DMS114 treated with DMSO at 0.1 percent for 48 hours (cell line): ENCODE data around the gene CCNF.
"Not testable (repeated sequence)": the region's sequence is repeated elsewhere in the genome, so short reads cannot be mapped to it uniquely, and the experiment has no call there.

Source experiments
- DNase-seq: peaks from one replicate; lab custom pipeline; 2025; ENCODE audit not compliant: unreplicated experiment; lab: John Stamatoyannopoulos, UW

Gene CCNF

GRCh38 chr16:2427526-2427925 lies 1.7 kb upstream of the CCNF start:
- no peak for DNase-seq

DNA sequence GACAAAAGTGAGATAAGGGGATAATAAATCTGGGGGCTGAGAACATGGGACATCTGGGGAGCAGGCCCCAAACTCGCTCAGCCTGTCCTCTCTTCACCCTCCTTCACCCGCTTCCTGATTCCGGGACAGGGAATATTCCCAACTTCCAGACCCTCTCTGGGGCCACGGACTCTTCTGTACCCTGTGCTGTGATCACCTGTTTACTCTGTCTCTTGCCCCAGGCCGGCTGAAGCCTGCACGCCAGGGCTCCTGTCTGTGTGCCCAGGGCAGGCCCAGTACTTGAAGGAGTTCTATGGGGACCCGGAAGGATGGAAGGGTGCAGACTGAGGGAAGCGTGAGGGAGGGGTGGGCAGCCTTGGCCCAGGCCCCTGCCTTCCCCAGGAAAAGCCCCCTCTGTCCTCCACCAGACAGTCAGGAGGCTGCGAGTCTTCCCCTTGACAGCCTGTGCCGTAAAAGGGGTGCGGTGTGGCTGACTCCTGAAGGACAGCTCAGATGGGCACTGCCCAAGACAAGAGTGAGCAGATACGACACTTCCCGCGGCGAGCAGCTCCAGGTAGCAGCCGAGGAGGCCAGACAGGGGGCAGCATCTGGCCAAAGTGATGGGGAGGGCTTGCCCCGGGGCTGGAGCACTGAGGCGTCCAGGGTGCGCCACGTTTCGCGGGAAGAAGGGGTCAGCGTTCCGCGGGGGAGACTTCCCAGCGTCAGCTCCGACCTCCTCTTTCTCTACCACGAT lies 1.0 kb upstream of the CCNF start:
- no peak for DNase-seq

GRCh38 chr16:2428784-2429033 lies 538 bp upstream of the CCNF start:
- DNase-seq, result no peak

DNA sequence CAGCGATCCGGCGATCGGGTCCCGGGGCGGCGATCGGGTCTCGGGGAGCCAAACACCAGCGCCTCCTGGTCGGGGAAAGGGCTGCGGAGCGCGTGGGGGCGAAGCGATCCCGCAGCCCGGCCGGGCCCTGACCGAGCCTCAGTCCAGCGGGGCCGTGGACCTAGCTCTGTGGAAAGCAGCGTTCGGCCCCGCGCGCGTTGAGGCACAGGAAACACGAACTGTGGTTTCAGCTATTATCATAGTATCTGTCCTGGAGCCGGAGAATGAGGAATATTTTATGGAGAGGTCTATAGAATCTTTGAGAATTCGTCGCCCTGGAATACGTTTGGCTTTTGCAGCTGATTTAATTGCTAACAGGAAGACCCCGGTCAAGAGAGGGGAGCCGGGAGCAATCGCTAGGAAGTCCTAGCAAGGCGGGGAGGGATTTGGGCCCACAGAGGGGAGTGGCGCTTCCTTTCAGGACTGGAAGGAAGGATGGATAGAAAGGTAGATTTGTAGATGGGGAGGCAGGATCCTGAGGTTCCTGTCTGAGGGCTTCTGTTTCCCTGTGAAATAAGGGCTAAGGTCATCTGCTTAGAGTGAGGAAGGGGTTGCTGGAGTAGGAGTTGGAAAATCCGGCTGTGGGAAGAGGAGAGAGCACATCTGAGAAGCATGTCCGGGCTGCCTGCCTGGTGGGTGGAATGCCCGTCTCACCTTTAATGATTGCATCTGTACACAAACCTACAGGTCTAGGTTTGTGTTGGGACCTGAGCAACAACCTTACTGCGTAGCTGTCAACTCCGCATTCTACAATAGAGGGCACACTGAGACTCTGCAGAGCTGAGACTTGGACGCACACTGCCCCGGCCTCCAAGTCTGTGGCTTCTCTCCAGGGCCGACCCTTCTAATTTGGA lies 770 bp downstream of the CCNF start:
- DNase-seq, result no peak

DNA sequence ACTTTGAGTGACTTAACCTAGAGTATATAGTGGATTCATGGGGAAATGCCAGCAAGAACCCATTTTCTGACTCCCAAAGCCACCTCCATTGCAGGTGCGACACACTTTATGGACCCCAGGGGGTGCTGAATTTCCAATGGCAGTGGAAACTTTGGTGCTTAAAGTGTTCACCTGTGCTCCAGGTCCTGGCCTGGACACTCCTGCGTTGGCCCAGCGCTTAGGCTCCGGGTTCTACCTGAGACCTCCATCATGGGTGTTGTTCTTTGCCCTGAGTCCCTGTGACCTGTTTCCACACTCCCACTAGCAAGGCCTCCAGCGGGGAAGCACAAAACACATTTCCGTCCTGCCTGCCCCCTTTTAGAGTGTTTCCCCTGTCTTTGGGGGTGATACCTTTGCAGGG lies 3.0 kb downstream of the CCNF start:
- DNase-seq, result no peak

- DNase-seq, result no peak
Observed at GRCh38 chr16:2432801-2433505, 3.7 kb downstream of the CCNF start.

DNA sequence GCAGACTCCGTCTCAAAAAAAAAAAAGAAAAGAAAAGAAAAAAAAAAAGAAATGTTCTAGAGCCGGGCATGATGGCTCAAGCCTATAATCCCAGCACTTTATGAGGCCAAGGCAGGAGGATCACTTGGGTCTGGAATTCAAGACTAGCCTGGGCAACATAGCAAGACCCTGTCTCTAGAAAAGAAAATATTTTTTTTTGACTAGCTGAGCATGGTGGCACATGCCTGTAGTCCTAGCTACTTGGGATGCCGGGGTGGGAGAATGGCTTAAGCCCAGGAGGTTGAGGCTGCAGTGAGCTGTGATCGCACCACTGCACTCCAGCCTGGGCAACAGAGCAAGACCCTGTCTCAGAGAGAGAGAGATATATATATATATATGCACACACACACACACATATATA lies 6.0 kb downstream of the CCNF start:
- not testable (repeated sequence) for DNase-seq

GRCh38 chr16:2436110-2436509 lies 6.9 kb downstream of the CCNF start:
- no peak for DNase-seq

GRCh38 chr16:2437032-2437790 lies 8.0 kb downstream of the CCNF start:
- DNase-seq, result no peak

- no peak for DNase-seq
Observed at GRCh38 chr16:2438121-2438520, 8.9 kb downstream of the CCNF start.

DNA sequence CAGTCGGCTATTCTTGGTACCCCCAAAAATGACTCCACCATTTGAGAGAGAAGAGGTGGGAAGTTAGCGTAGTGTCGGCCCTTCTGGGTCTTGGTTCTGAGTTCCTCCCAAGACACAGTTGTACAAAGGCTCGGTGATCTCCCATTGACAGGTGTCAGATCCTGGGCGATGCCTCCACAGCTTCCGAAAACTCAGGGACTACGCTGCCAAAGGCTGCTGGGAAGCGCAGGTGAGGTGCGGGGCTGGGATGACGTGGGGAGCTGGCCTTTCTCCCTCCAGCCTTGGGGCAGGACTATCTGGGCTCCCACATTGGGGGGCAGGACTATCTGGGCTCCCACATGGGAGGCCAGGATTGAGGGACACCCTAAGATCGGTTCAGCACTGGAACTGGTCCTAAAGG lies 10.4 kb downstream of the CCNF start:
- DNase-seq, result no peak

GRCh38 chr16:2441143-2441804 lies 12.0 kb downstream of the CCNF start:
- DNase-seq, result not testable (repeated sequence)

GRCh38 chr16:2443555-2443954 lies 14.3 kb downstream of the CCNF start:
- no peak for DNase-seq

- no peak for DNase-seq
Observed at GRCh38 chr16:2447920-2448583, 18.8 kb downstream of the CCNF start.

GRCh38 chr16:2449118-2449517 lies 19.9 kb downstream of the CCNF start:
- DNase-seq, result no peak

- no peak for DNase-seq
Observed at GRCh38 chr16:2450535-2450934, 21.3 kb downstream of the CCNF start.

DNA sequence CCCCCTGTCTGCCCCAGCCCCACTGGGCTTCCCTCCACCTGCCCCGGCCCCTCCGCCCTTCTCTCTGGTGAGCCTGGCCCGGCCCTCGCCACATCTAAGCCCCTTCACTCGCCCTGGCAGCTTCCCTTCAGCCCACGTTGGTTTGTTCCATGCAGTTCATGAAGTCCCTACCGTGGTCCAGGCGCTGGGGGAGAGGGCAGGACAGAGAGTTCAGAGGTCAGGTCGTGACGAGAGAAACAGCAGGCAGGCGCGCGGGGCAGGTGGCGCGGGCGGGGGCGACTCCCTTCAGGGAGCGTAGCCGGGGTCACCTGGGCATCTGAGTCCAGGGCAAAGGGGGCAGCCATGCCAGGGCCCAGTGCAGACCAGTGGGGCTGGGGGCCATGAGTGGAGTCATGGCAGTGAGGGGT lies 21.7 kb downstream of the CCNF start:
- no peak for DNase-seq

GRCh38 chr16:2451851-2452320 lies 22.6 kb downstream of the CCNF start:
- DNase-seq, result no peak

DNA sequence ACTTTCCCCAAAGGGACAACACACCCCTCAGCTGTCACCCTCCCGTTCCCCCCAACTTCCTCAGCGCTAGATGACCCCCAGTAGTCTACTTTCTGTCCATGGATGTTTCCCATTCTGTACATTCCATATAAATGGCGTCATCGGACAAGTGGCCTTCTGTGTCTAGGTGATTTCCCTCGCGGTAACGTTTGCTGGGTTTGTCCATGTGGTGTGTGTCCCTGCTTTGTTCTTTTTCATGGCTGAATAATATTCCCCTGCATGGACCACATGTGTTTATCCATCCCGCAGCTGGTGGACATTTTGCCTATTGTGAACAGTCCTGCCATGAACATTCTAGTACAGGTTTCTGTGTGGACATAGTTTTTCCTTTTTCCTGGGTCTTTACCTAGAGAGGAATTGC lies 23.4 kb downstream of the CCNF start:
- no peak for DNase-seq
